GM12892 (cell line): ENCODE results near the gene THUMPD2.

Source experiments
- DNase-seq: peaks from one replicate; pipeline ENCODE4 v3.0.0; 2011; ENCODE audit not compliant: insufficient read length
- FAIRE-seq: peaks from 2 replicates; lab custom pipeline; 2011; peaks lifted over from hg19 to GRCh38; lab: Jason Lieb, UNC
- POLR2A ChIP-seq: IDR thresholded peaks from 2 replicates; pipeline ENCODE4 v1.6.1; 2011; ENCODE audit warnings: low read depth, low read length, control low read depth
- POLR2AphosphoS5 ChIP-seq: IDR thresholded peaks from 2 replicates; pipeline ENCODE4 v1.6.1; 2011; ENCODE audit warnings: low read depth, low read length, control low read depth
- TAF1 ChIP-seq: IDR thresholded peaks from 2 replicates; pipeline ENCODE4 v1.6.1; 2011; ENCODE audit warnings: low read depth, mild to moderate bottlenecking, control low read depth, low read length, borderline replicate concordance

THUMPD2 gene

GRCh38 chr2:39725401-39725800, 53.7 kb downstream of the THUMPD2 start:
- no peak for TF ChIP-seq POLR2A
- no peak for TF ChIP-seq POLR2AphosphoS5
- TF ChIP-seq TAF1: no peak
- no peak for DNase-seq
- no peak for FAIRE-seq

DNA sequence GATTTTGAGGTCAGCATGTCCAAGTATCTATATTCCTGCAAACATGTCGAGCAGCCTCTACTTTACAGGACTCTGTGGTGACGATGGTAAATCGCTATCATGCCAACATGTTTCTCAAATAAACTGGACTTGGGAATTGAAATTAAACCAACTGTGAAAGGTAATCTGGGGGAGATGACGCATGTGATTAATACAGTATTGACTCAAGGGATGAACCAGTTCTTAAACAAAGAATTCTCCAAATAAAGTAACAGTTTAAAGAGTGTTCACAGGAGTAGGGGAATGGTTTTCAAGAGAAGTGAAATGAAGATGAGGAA, 54.3 kb downstream of the THUMPD2 start:
- no peak for FAIRE-seq
- DNase-seq: no peak
- TF ChIP-seq POLR2A (no peak), TAF1 (no peak), POLR2AphosphoS5 (no peak)

DNA sequence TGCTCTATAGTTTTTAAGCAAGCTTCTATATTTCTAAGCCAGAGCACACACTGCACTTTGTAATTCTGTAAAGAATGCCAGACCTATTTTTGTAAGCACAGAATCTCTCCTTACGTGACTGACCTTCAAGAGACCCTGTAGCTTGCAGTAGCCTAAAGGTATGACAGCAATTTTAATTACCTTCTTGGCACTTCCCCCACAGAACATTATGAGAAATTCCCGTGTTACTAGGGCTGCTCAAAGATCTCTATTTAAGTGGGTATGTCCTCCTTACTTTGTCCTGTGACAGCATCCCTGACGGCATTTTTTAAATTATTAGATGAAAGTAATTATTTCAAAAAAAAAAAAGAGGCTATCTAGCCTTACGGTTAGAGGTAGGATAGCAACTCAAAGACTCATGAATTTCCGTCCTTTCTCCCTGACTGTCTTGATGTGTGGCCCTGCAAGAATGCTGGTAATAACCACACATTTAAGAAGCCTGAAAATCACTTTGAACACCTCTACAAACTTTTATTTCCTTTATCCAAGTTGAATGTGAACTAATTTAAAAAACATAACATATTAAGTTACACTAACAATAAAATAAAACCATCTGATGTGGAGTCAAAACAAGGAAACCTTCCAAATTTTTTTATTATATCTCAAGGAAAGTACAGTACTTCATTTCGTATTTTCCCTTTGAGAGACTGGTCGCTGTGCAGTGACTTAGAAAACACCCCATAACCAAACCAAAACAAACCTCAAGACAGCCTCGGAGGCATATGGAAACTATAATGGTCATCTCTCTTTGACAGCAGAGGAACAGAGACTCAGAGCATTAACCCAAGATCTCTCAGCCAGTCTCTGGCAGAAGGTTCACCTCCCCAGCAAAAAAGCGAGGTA, 54.9 kb downstream of the THUMPD2 start:
- DNase-seq (no peak), FAIRE-seq (no peak)
- TF ChIP-seq POLR2AphosphoS5 (no peak), TAF1 (no peak), POLR2A (no peak)

DNA sequence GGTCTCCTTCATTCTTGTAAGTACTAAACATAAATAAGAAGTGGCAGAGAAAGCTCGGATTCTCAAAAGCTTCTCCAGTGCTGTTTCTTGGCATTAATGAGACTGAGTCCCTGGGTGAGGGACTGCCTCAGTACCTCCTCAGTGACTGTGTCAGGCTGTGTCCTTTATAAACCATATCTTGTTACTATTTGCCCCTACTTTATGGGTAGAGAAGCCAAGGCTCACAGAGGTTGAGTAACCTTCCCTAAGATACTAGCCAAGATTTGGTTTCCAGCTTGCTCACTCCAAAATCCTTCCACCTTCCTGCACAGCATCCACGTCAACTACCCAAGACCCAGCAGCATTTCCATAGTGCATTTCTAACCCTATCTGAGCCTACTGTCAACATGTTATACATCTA, 55.6 kb downstream of the THUMPD2 start:
- DNase-seq (no peak), FAIRE-seq (no peak)

DNA sequence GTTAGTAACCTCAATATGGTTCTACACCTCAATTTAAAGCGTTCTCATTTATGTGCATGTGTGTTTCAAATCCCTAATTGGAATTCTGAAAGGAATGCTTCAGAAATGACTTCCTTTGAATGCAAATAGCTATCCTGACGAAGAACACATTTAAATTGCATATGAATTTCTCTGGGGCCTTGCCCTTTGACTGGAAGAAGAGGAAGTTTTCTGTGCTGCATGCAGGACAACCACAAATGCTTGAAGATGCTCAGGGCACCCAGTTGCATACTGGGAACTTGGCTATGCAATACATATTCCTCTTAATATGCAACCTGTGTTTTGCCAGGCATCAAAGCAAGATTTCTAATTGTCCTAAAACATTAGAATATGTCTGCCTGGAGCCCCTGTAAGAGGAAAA, 58.1 kb downstream of the THUMPD2 start:
- FAIRE-seq: no peak
- TF ChIP-seq POLR2A: no peak
- no peak for TF ChIP-seq TAF1
- no peak for TF ChIP-seq POLR2AphosphoS5
- no peak for DNase-seq

More for the DNA sequence above, 55.6 kb downstream of the THUMPD2 start:
- TF ChIP-seq POLR2A (no peak), TAF1 (no peak)

GRCh38 chr2:39719317-39719716, 59.7 kb downstream of the THUMPD2 start:
- no peak for FAIRE-seq
- TF ChIP-seq POLR2A (no peak), TAF1 (no peak), POLR2AphosphoS5 (no peak)
- no peak for DNase-seq

DNA sequence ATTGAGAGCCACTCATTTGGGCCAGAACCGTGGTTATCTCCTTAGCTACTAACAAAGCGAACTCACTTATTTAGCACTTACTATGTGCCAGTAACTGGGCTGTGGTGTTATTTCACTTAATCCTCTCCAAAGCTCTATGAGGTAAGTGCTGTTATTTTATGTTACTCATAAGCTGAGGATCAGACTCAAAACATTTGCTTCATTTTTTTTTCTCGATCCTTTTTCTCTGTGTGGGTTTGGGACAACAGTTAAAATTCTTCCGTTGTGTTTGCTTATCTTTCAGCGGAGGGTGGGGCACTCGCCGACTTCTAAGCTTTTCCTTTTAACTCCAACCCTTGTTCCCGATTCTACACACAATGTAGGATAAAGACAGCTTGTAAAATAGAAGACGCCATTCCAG, 60.6 kb downstream of the THUMPD2 start:
- TF ChIP-seq POLR2AphosphoS5 (no peak), TAF1 (no peak), POLR2A (no peak)
- FAIRE-seq (no peak), DNase-seq (no peak)

GRCh38 chr2:39717067-39717466, 62.0 kb downstream of the THUMPD2 start:
- TF ChIP-seq TAF1: no peak
- no peak for TF ChIP-seq POLR2A
- no peak for TF ChIP-seq POLR2AphosphoS5
- DNase-seq (no peak), FAIRE-seq (no peak)

DNA sequence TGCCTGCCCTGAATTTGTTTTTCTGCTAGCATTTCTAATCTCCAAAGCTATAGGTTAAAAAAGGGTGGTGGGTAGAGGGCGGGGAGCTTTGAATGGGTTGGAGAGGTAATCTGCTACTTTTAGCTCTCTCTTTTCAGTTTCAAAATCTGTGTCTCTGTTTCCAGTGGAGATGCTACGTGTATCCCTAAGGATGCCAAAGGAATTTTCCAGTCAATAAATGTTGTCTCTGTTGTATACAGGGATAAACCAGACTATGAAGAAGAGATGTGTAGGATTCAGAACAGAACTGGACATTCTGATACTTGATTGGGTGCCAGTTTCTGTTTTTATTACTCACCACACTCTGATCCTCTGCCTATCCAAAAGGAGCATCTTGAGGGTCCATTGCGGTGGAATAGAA, 63.2 kb downstream of the THUMPD2 start:
- no peak for FAIRE-seq
- no peak for TF ChIP-seq TAF1
- TF ChIP-seq POLR2AphosphoS5: no peak
- no peak for TF ChIP-seq POLR2A

DNA sequence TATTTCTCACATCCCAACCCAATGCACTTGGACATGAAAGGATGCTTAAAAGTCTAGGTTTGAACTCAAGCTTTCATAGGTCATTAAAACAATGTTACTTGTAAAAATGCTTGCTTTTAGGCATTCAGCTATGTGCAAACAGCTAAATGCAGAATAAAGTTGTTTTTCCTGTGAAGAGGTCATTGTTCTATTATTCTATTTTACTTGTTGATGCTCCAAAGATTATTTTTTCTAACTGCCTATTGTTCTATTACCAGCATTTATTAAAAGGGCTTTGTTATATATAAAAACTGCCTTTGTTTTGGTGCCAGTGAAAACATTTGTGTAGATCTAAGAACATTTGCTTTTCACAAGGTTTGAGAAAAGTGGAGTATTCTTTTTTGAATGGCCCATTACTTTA, 64.0 kb downstream of the THUMPD2 start:
- no peak for FAIRE-seq

More for the DNA sequence above, 63.2 kb downstream of the THUMPD2 start:
- no peak for DNase-seq

GRCh38 chr2:39712953-39713352, 66.1 kb downstream of the THUMPD2 start:
- TF ChIP-seq TAF1 (no peak), POLR2AphosphoS5 (no peak), POLR2A (no peak)
- DNase-seq (no peak), FAIRE-seq (no peak)

More for the DNA sequence above, 64.0 kb downstream of the THUMPD2 start:
- TF ChIP-seq POLR2A: no peak
- no peak for TF ChIP-seq TAF1
- no peak for TF ChIP-seq POLR2AphosphoS5
- DNase-seq: no peak

- no peak for TF ChIP-seq POLR2A
- TF ChIP-seq TAF1: no peak
- no peak for TF ChIP-seq POLR2AphosphoS5
- DNase-seq (no peak), FAIRE-seq (no peak)
These were observed 68.3 kb downstream of the THUMPD2 start for GRCh38 chr2:39710807-39711206.

DNA sequence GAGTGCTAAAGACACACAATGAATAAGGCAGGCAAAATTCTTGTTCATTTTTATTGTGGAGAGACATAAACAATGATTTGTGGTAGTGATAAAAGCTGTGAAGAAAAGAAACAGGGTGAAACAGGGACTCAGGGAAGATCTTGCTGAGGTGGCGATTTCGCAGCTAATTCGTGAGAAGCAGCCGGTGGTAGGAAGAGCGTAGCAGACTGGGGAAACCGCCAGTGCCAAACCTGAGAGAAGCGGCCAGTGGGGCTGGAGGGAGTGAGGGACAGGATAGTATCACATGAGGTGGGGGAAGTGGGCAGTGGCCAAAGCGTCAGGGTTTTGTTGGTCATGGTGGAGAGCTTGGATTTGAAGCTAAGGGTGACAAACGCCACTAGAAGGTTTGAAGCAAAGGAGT, 71.1 kb downstream of the THUMPD2 start:
- no peak for FAIRE-seq
- no peak for DNase-seq
- TF ChIP-seq TAF1 (no peak), POLR2A (no peak), POLR2AphosphoS5 (no peak)
